Kidney (tissue), 14 donors: ENCODE data around the gene ORMDL3. TPM values are rescaled to one million over a fixed set of nuclear protein-coding genes. Genes with fewer than 3 reads are reported as not detected.

ENCODE experiments used
- DNase-seq, 5 donors: peaks; one replicate each; pipeline ENCODE4 v3.0.0-alpha.2; 2013 to 2020
- FAIRE-seq: peaks from 2 replicates; lab custom pipeline; 2012; peaks lifted over from hg19 to GRCh38; lab: Jason Lieb, UNC
- H3K27ac ChIP-seq, 2 donors: one replicate each; pipeline ENCODE4 v1.7.0; 2013; ENCODE audit warnings: low read depth in 2 of 2, low read length in 2 of 2, inconsistent platforms in 1 of 2
- H3K27me3 ChIP-seq: one replicate; pipeline ENCODE4 v1.7.1; 2013; ENCODE audit warnings: low read length, inconsistent platforms; ENCODE audit not compliant: control insufficient read depth, insufficient read depth
- H3K36me3 ChIP-seq, 3 donors: one replicate each; pipeline versions ENCODE4 v1.7.0 to v1.7.1; 2013; ENCODE audit warnings: low read length in 3 of 3, control low read depth in 1 of 3, inconsistent platforms in 1 of 3; ENCODE audit not compliant: insufficient read depth in 3 of 3, control insufficient read depth in 2 of 3
- H3K4me1 ChIP-seq, 3 donors: one replicate each; pipeline versions ENCODE4 v1.7.0 to v1.7.1; 2013; ENCODE audit warnings: low read length in 3 of 3, inconsistent platforms in 1 of 3, low read depth in 1 of 3; ENCODE audit not compliant: control insufficient read depth in 2 of 3, insufficient read depth in 2 of 3
- H3K4me3 ChIP-seq, 3 donors: one replicate each; pipeline versions ENCODE4 v1.7.0 to v1.8.1; 2013; ENCODE audit warnings: low read length in 3 of 3, control low read depth in 1 of 3, inconsistent platforms in 1 of 3
- H3K9ac ChIP-seq, 3 donors: one replicate each; pipeline versions ENCODE4 v1.7.0 to v1.7.1; 2013; ENCODE audit warnings: low read length in 3 of 3, control low read depth in 1 of 3, inconsistent platforms in 1 of 3
- H3K9me3 ChIP-seq, 3 donors: one replicate each; pipeline versions ENCODE4 v1.7.0 to v1.7.1; 2013; ENCODE audit warnings: low read length in 3 of 3, control low read depth in 1 of 3, inconsistent platforms in 1 of 3; ENCODE audit not compliant: control insufficient read depth in 2 of 3, insufficient read depth in 1 of 3
- intact Hi-C: fragments of 100-400 bp; cut with DNase I; formaldehyde crosslinking; loops from one replicate; pipeline ENCODE4 v1.11.1; 2022
- polyA plus RNA-seq: library from polyadenylated mRNA; stranded (reverse); fragments of 350-450 nt; fragmentation: Illumina TruSeq; extraction: RNeasy Lipid Tissue Mini Kit (QIAGEN cat#74804); gene quantifications from one replicate; pipeline ENCODE4 v1.2.3, GENCODE V29; 2014; ENCODE audit warnings: low read depth, low replicate concordance; ENCODE audit not compliant: insufficient read depth
- total RNA-seq: library from RNA; stranded (reverse); fragmentation: NEBNext Ultra II Directional; extraction: Animal tissue kit (Norgen Biotek cat#: 25700); gene quantifications from one replicate; pipeline ENCODE4 v1.2.1, GENCODE V29; 2021
- TF ChIP-seq, protein P1 (sequence below): IDR thresholded peaks from 3 replicates; pipeline ENCODE4 v1.5.1; 2012; ENCODE audit warnings: mild to moderate bottlenecking, moderate library complexity, borderline replicate concordance; ENCODE audit not compliant: insufficient read depth; ENCODE audit errors: extremely low read depth
- donor health status: control.
- donor health status: control.
- donor health status: control.
- donor health status: control.
- donor health status: control.
- donor health status: DM: yes; HTN: yes; CAD: no.
- donor health status: Normal renal cell carcinoma (clear cell type).

ORMDL3 gene
- total and polyA plus RNA-seq, 2 donors from 2014 or later: 48.8 to 85.9 TPM

DNA sequence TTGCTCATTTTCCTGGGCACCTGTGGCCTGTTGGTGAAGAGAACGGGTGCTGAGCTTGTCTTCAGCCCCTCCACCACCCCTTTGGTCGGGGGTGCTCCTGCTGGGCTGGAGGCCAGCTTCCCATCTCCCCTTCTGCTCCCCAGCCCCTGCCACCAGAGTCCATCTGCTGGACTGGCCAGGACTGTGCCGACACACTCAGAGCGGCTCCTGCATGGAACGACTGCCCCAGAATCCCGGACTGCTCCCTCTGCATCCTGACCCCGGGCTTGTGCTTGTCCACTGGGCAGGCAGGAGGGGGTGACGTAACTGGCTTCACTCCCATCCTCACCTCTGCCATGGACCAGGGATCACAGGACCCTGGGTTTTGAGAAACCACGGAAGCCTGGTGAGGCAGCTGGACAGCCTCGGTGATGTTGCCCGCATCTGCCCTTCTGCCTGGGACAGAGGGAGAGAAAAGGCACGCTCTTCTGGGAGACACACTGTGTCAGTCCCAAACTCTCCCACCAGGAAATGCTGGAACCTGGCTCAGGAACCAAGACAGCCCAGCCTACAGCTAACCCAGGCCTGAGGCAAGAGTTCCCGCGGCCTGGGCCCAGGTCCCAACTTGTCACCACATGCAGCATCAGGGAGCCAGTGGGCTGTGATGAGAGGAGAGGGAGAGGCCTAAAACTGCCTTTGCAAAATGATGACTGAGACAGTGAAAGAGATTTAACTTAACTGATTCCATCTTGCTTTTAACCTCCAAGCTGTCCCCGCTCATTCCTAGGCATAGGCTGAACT is 19.3 kb upstream of the ORMDL3 start:
- TF ChIP-seq, protein P1, sequence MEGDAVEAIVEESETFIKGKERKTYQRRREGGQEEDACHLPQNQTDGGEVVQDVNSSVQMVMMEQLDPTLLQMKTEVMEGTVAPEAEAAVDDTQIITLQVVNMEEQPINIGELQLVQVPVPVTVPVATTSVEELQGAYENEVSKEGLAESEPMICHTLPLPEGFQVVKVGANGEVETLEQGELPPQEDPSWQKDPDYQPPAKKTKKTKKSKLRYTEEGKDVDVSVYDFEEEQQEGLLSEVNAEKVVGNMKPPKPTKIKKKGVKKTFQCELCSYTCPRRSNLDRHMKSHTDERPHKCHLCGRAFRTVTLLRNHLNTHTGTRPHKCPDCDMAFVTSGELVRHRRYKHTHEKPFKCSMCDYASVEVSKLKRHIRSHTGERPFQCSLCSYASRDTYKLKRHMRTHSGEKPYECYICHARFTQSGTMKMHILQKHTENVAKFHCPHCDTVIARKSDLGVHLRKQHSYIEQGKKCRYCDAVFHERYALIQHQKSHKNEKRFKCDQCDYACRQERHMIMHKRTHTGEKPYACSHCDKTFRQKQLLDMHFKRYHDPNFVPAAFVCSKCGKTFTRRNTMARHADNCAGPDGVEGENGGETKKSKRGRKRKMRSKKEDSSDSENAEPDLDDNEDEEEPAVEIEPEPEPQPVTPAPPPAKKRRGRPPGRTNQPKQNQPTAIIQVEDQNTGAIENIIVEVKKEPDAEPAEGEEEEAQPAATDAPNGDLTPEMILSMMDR: no peak
- Histone ChIP-seq H3K4me1 (no peaks in the 10 kb centered on the region), H3K9ac (no peak overlapping the region), H3K4me3 (no peak overlapping the region), H3K36me3 (no peaks in the 10 kb centered on the region), H3K27ac (no peak overlapping the region), H3K9me3 (no peaks in the 10 kb centered on the region), H3K27me3 (no peaks in the 10 kb centered on the region)
- peak in 2 of 5 donors; percentile 39 to 66 for DNase-seq
- intact Hi-C loops: no loop called here
- no peak for FAIRE-seq

DNA sequence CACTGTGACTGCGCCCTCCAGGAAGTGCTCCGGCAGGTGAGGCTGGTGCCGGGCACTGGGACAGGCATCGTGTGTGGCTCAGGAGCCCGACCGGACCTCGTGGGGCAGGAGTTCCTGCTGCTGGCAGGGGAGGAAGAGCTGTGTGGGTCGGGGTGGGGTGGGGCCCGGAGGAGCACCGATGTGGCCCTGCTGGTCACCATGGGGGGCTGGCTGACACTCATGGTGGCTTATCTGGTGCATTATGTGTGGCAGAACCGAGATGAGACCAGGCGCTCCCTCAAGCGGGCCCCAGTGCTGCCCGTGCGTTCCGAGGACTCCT is 17.0 kb upstream of the ORMDL3 start:
- FAIRE-seq: no peak
- Histone ChIP-seq H3K36me3 (no peaks in the 10 kb centered on the region), H3K27me3 (no peaks in the 10 kb centered on the region), H3K4me3 (no peak overlapping the region), H3K9ac (no peak overlapping the region), H3K9me3 (no peaks in the 10 kb centered on the region), H3K4me1 (peaks cover 0 to 5% (median 0%) of the 10 kb centered on the region in 3 donors), H3K27ac (no peak overlapping the region)
- intact Hi-C loops: no loop called here
- TF ChIP-seq, protein P1: no peak
- no peak for DNase-seq

DNA sequence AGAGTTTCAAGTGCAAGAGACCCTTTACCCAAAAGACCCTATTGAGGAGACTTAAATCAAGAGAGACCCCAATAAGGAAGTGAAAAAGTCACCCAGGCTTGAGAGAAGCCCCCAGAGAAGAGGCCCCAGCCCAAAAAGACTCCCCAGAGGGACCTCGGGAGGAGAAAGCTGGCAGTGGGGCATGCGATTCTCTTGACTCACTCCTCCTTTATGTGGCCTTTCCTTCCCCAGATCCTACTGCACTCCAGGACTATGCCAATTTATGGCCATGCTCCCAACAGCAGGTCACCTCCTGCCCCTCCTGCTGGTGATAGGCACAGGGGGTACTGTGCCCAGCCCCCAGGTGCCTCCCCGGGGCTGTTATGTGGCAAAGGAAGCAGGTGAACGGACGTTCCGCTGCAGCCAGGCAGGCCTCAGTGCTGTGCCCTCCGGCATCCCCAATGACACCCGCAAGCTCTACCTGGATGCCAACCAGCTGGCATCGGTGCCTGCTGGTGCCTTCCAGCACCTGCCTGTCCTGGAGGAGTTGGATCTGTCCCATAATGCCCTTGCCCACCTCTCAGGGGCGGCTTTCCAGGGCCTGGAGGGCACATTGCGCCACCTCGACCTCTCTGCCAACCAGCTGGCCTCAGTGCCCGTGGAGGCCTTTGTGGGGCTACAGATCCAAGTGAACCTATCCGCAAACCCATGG is 16.4 kb upstream of the ORMDL3 start:
- intact Hi-C loops: no loop called here
- no peaks in the 10 kb centered on the region for H3K9me3 ChIP-seq
- H3K4me3 ChIP-seq: no peak overlapping the region
- H3K4me1 ChIP-seq: peaks cover 0 to 5% (median 0%) of the 10 kb centered on the region in 3 donors
- TF ChIP-seq, protein P1: no peak
- no peak overlapping the region for H3K9ac ChIP-seq
- FAIRE-seq (no peak), DNase-seq (no peak)
- H3K27me3 ChIP-seq: no peaks in the 10 kb centered on the region
- no peak overlapping the region for H3K27ac ChIP-seq
- no peaks in the 10 kb centered on the region for H3K36me3 ChIP-seq
